HepG2 (cell line): ENCODE data around the gene VSTM1. TPM values are rescaled to one million over a fixed set of nuclear protein-coding genes. Genes with fewer than 3 reads are reported as not detected.
"Not testable (repeated sequence)": the region's sequence is repeated elsewhere in the genome, so short reads cannot be mapped to it uniquely, and the experiment has no call there.

Experiments used
- ATAC-seq: fragments of 200-7000 bp; cut with Tn5 transposase; 3 replicates; pipeline ENCODE4 v1.9.1; 2020; ENCODE audit warnings: mild to moderate bottlenecking, moderate library complexity
- BruUV-seq: library from RNA; stranded (reverse); fragments of 400-500 nt; replicated peaks from 2 replicates; lab custom pipeline; 2021; lab: Mats Ljungman, UMichigan
- CTCF ChIA-PET: fragments of 300-600 bp; formaldehyde crosslinking; extraction: SDS; loops from one replicate; lab custom pipeline; 2021; ENCODE audit warnings: low total read pairs, inconsistent platforms, low intra/inter-chr PET ratio; lab: Yijun Ruan, JAX
- POLR2A ChIA-PET: fragments of 350-600 bp; sonication (Branson Sonifier 250); formaldehyde crosslinking; loops from one replicate; lab custom pipeline; 2020; ENCODE audit warnings: antibody characterized with exemption, inconsistent platforms; lab: Yijun Ruan, JAX
- DNase-seq: peaks from one replicate; pipeline ENCODE4 v3.0.0-alpha.2; 2015; ENCODE audit warnings: low spot score
- FAIRE-seq: peaks from 3 replicates; lab custom pipeline; 2011; peaks lifted over from hg19 to GRCh38; lab: Jason Lieb, UNC
- H2AFZ ChIP-seq: one replicate; pipeline ENCODE4 v1.6.1; 2011; ENCODE audit warnings: low read length, inconsistent platforms
- H3K27ac ChIP-seq: fragments of 300-600 bp; 3 replicates; pipeline ENCODE4 v1.8.0; 2011; ENCODE audit warnings: mixed run types, mild to moderate bottlenecking, mixed read lengths, low read length, inconsistent platforms; ENCODE audit not compliant: insufficient read depth; ENCODE audit errors: extremely low read length
- H3K27me3 ChIP-seq, 2 experiments: fragments of 200-600 bp in 1 of 2; 2 replicates in 1 of 2; 3 replicates in 1 of 2; pipeline versions ENCODE4 v1.6.0 to v1.8.0; 2011; ENCODE audit warnings: low read length in 2 of 2, mild to moderate bottlenecking in 2 of 2, moderate library complexity in 2 of 2, inconsistent platforms in 1 of 2; ENCODE audit not compliant: insufficient read depth in 2 of 2, control insufficient read depth in 1 of 2
- H3K36me3 ChIP-seq, 2 experiments: fragments of 200-600 bp in 1 of 2; replicated peaks in 1 of 2; 2 replicates in 1 of 2; 3 replicates in 1 of 2; pipeline versions ENCODE4 v1.5.1 to v1.8.0; 2011; ENCODE audit warnings: low read length in 2 of 2, inconsistent platforms in 1 of 2; ENCODE audit not compliant: insufficient read depth in 2 of 2, control insufficient read depth in 1 of 2
- H3K4me1 ChIP-seq: 2 replicates; pipeline ENCODE4 v1.5.1; 2012; ENCODE audit warnings: low read length, inconsistent platforms; ENCODE audit not compliant: insufficient read depth
- H3K4me2 ChIP-seq: 2 replicates; pipeline ENCODE4 v1.6.0; 2011; ENCODE audit warnings: low read depth, low read length, inconsistent platforms
- H3K4me3 ChIP-seq, 3 experiments: fragments of 200-600 bp in 1 of 3; sonication (generic), shearing (Covaris generic) in 1 of 3; replicated peaks in 1 of 3; 2 replicates each; pipeline ENCODE4 v1.5.1; 2011 to 2016; ENCODE audit warnings: low read length in 3 of 3, inconsistent platforms in 2 of 3, low read depth in 2 of 3, mild to moderate bottlenecking in 2 of 3, control low read depth in 1 of 3, mixed read lengths in 1 of 3; ENCODE audit not compliant: insufficient read depth in 1 of 3
- H3K79me2 ChIP-seq: one replicate; pipeline ENCODE4 v1.6.1; 2011; ENCODE audit warnings: low read length, inconsistent platforms; ENCODE audit not compliant: insufficient read depth
- H3K9ac ChIP-seq: 2 replicates; pipeline ENCODE4 v1.6.0; 2011; ENCODE audit warnings: mild to moderate bottlenecking, low read depth, low read length, inconsistent platforms; ENCODE audit not compliant: insufficient read depth
- H3K9me3 ChIP-seq: 2 replicates; pipeline ENCODE4 v1.5.1; 2012; ENCODE audit warnings: mild to moderate bottlenecking, low read length
- H4K20me1 ChIP-seq: 2 replicates; pipeline ENCODE4 v1.6.0; 2011; ENCODE audit warnings: inconsistent platforms, mild to moderate bottlenecking, low read length, moderate library complexity; ENCODE audit not compliant: insufficient read depth
- FOSL1 ChIP-seq: sonication (generic); formaldehyde crosslinking; IDR thresholded peaks from 2 replicates; pipeline ENCODE4 v1.9.0; 2021; ENCODE audit warnings: missing genetic modification reagents, borderline replicate concordance
- JUN ChIP-seq: sonication (generic); formaldehyde crosslinking; IDR thresholded peaks from 2 replicates; pipeline ENCODE4 v1.4.0; 2020; ENCODE audit warnings: mild to moderate bottlenecking, missing genetic modification reagents
- KLF12 ChIP-seq: sonication (generic); formaldehyde crosslinking; IDR thresholded peaks from 2 replicates; pipeline ENCODE4 v1.4.0; 2020; ENCODE audit warnings: missing genetic modification reagents, borderline replicate concordance
- NCOR1 ChIP-seq: fragments of 200-600 bp; sonication (generic); IDR thresholded peaks from 2 replicates; pipeline ENCODE4 v1.7.0; 2017; ENCODE audit warnings: antibody characterized with exemption, low read length, borderline replicate concordance
- NFKB2 ChIP-seq: sonication (generic); formaldehyde crosslinking; IDR thresholded peaks from 2 replicates; pipeline ENCODE4 v1.4.0; 2020; ENCODE audit warnings: missing genetic modification reagents, borderline replicate concordance
- NKX3-1 ChIP-seq: sonication (generic); formaldehyde crosslinking; IDR thresholded peaks from 2 replicates; pipeline ENCODE4 v1.5.0; 2020; ENCODE audit warnings: missing genetic modification reagents
- SSRP1 ChIP-seq: IDR thresholded peaks from 2 replicates; pipeline ENCODE4 v1.6.1; 2016; ENCODE audit warnings: control low read depth
- TCF12 ChIP-seq, 2 experiments: fragments of 450-650 bp in 1 of 2; sonication (generic) in 1 of 2; formaldehyde crosslinking in 1 of 2; IDR thresholded peaks; 2 replicates each; pipeline versions ENCODE4 v1.6.1 to v1.8.0; 2017 to 2022; ENCODE audit warnings: antibody characterized with exemption in 1 of 2, mild to moderate bottlenecking in 1 of 2, missing genetic modification reagents in 1 of 2, moderate library complexity in 1 of 2
- ZMAT3 ChIP-seq: sonication (generic); formaldehyde crosslinking; conservative IDR thresholded peaks from 2 replicates; pipeline ENCODE4 v1.7.0; 2021; ENCODE audit warnings: missing genetic modification reagents
- ZNF253 ChIP-seq: sonication (generic); formaldehyde crosslinking; IDR thresholded peaks from 2 replicates; pipeline ENCODE4 v1.8.0; 2022; ENCODE audit warnings: mild to moderate bottlenecking, missing genetic modification reagents, borderline replicate concordance
- ZNF557 ChIP-seq: sonication (generic); formaldehyde crosslinking; IDR thresholded peaks from 2 replicates; pipeline ENCODE4 v1.4.0; 2020; ENCODE audit warnings: missing genetic modification reagents
- ZNF569 ChIP-seq: sonication (generic); formaldehyde crosslinking; IDR thresholded peaks from 2 replicates; pipeline ENCODE4 v1.5.0; 2020; ENCODE audit warnings: mild to moderate bottlenecking, missing genetic modification reagents, moderate library complexity, borderline replicate concordance
- ZNF709 ChIP-seq: sonication (generic); formaldehyde crosslinking; IDR thresholded peaks from 2 replicates; pipeline ENCODE4 v1.5.0; 2020; ENCODE audit warnings: mild to moderate bottlenecking, missing genetic modification reagents
- ZSCAN22 ChIP-seq: sonication (generic); formaldehyde crosslinking; IDR thresholded peaks from 2 replicates; pipeline ENCODE4 v1.4.0; 2020; ENCODE audit warnings: mild to moderate bottlenecking, missing genetic modification reagents
- ZZZ3 ChIP-seq: sonication (generic); formaldehyde crosslinking; IDR thresholded peaks from 2 replicates; pipeline ENCODE4 v1.4.0; 2020; ENCODE audit warnings: missing genetic modification reagents, mild to moderate bottlenecking, borderline replicate concordance
- WGBS: methylation state at CpG from one replicate; pipeline ENCODE4 v1.1.6; 2017; ENCODE audit warnings: low lambda C conversion rate; 5-methylcytosine and 5-hydroxymethylcytosine counted together
- in situ Hi-C: cut with HindIII; loops from 2 replicates; pipeline ENCODE4 v1.10.0; 2017; ENCODE audit warnings: low pct_unique_long_range_greater_than_20kb; ENCODE audit not compliant: extremely low pct_ligation_motif_present
- intact Hi-C: fragments of 100-400 bp; cut with micrococcal nuclease; formaldehyde crosslinking; loops from one replicate; pipeline ENCODE4 v1.10.0; 2022; ENCODE audit not compliant: unreplicated experiment
- polyA plus RNA-seq, 8 experiments: library from polyadenylated mRNA; depleted of rRNA in 3 of 8; stranded (reverse) in 7 of 8; unstranded in 1 of 8; fragments of >200 nt; fragmentation: Illumina TruSeq in 4 of 8; extraction: Trizol in 4 of 8; gene quantifications; 2 replicates each; pipeline versions ENCODE4 v1.2.1 to v1.2.3, GENCODE V29; 2011 to 2016; ENCODE audit warnings: low read depth in 4 of 8, missing spikeins in 1 of 8, mixed read lengths in 1 of 8; ENCODE audit not compliant: insufficient read depth in 1 of 8
- total RNA-seq, 5 experiments: library from RNA; depleted of rRNA; stranded (reverse); fragments of >200 nt; fragmentation: Illumina TruSeq; extraction: Trizol; gene quantifications; 2 replicates each; pipeline ENCODE4 v1.2.3, GENCODE V29; 2016; ENCODE audit warnings: low read depth in 1 of 5
- TF ChIP-seq, protein P1 (sequence below): sonication (generic); formaldehyde crosslinking; IDR thresholded peaks from 2 replicates; pipeline ENCODE4 v1.8.0; 2022; ENCODE audit warnings: mild to moderate bottlenecking, missing genetic modification reagents

The VSTM1 gene
- total and polyA plus RNA-seq, 2 of the 13 experiments (the other 11 are each of a cell fraction or from before 2014, with no cell fraction given), result not detected

DNA sequence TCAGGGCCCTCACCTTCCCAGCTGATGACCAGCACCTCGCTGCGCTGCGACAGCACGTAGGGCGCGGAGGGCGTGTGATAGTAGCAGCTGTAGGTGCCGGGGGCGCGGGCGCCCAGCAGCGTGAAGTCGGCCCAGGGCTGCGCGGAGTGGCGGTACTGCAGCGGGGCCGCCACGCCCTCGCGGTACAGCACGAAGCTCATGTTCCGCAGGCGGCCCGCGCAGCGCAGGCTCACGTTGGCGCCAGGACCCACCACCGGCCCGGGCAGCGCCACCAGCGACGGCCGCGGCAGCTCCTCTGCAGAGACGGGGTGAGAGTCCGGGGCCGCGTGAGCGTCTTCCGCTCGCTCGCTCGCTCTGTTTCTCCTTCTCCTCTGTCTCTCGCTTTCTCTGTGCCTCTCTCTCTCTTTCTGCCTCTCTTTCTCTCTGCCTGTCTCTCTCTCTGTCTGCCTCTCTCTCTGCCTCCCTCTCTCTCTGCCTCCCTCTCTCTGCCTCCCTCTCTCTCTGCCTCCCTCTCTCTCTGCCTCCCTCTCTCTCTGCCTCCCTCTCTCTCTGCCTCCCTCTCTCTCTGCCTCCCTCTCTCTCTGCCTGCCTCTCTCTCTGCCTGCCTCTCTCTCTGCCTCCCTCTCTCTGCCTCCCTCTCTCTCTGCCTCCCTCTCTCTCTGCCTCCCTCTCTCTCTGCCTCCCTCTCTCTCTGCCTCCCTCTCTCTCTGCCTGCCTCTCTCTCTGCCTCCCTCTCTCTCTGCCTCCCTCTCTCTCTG, 32.3 kb upstream of the VSTM1 start (continued):
- TF ChIP-seq TCF12 (IDR thresholded peaks at IDR 0.05), result not testable (repeated sequence)
- TF ChIP-seq TCF12 (CRISPR knock-in tag; IDR thresholded peaks at IDR 0.05), result peak; percentile 54; the same call in 1 of the 2 replicates
- peak; percentile 19; the same call in 1 of the 2 replicates for TF ChIP-seq FOSL1 (CRISPR knock-in tag)
- TF ChIP-seq NKX3-1 (CRISPR knock-in tag), result peak; percentile 74; the same call in 1 of the 2 replicates
- peak; percentile 77; the same call in 1 of the 2 replicates for TF ChIP-seq NFKB2
- TF ChIP-seq, protein P1, sequence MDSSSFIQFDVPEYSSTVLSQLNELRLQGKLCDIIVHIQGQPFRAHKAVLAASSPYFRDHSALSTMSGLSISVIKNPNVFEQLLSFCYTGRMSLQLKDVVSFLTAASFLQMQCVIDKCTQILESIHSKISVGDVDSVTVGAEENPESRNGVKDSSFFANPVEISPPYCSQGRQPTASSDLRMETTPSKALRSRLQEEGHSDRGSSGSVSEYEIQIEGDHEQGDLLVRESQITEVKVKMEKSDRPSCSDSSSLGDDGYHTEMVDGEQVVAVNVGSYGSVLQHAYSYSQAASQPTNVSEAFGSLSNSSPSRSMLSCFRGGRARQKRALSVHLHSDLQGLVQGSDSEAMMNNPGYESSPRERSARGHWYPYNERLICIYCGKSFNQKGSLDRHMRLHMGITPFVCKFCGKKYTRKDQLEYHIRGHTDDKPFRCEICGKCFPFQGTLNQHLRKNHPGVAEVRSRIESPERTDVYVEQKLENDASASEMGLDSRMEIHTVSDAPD, result 0 out of 2 replicates have a peak, but pooled peaks have one; percentile 30
- TF ChIP-seq ZMAT3 (CRISPR knock-in tag), result peak; percentile 92
- TF ChIP-seq, all 625 proteins: peak for 145; not testable (repeated sequence) for 480

DNA sequence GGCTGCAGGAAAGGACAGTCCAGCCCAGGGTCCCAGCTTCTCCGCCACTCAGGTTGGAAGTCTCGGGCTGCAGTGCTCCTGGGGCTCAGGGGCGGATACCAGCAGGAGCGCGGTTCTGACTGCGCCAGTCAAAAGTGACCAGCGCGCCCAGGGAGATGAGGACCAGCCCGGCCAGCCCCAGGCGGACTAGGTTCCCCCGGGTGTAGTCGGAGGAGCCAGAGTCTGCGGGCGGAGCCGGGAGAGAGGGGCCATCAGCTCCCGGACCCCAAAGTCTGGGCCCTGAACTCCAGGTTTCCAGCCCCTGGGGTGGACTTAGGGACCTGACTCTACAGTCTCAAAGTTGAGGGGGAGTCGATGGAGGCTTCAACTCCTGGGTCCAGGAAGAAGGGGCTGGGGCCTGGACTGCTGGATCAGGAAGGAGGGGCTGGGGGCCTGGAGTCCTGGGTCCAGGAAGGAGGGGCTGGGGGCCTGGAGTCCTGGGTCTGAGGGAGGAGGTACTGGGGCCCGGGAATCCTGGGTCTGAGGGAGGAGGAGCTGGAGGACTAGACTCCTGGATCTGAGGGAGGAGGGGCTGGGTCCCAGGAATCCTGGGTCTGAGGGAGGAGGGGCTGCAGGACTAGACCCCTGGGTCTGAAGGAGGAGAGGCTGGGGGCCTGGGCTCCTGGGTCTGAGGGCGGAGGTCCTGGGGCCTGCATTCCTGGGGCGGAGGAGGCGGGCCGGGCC, 31.6 kb upstream of the VSTM1 start:
- ATAC-seq (no peak), FAIRE-seq (no peak), DNase-seq (no peak)
- 83% methylated on average over 14 of the region's 22 CpGs for WGBS
- H3K4me1 ChIP-seq, result peaks cover 18% of the 10 kb centered on the region
- H3K36me3 ChIP-seq, result no peaks in the 10 kb centered on the region
- H3K4me2 ChIP-seq, result peak overlapping the region; percentile 90
- in situ Hi-C loops (no loop called here), intact Hi-C loops (no loop called here)
- no peaks in the 10 kb centered on the region for H3K79me2 ChIP-seq
- H3K9me3 ChIP-seq, result no peaks in the 10 kb centered on the region
- H3K9ac ChIP-seq, result no peak overlapping the region
- H2AFZ ChIP-seq, result no peak overlapping the region
- ChIA-PET CTCF (no interaction called here), POLR2A (interaction anchor here (1.4 to 2.5 kb wide), 3 partner anchors 20 to 41 kb away, joined by 3 to 9 read pairs (median 5); partner anchors contain the start of genes CNOT3, PRPF31 and TFPT)
- H4K20me1 ChIP-seq, result no peaks in the 10 kb centered on the region
- no peak overlapping the region for H3K27ac ChIP-seq
- BruUV-seq, result no TSS peak
- H3K27me3 ChIP-seq, result peaks cover 0 to 16% of the 10 kb centered on the region in 2 experiments; a peak in 1 of 5 replicates
- peak overlapping the region in 2 of 3 experiments; percentile 31 to 66; a peak in 3 of 6 replicates for H3K4me3 ChIP-seq
- peak; percentile 88 for TF ChIP-seq ZSCAN22 (CRISPR knock-in tag)
- TF ChIP-seq ZNF569, result no peak
- no peak for TF ChIP-seq KLF12
- no peak for TF ChIP-seq NCOR1
- no peak for TF ChIP-seq ZZZ3 (CRISPR knock-in tag)
- no peak for TF ChIP-seq ZNF253 (CRISPR knock-in tag)
- no peak for TF ChIP-seq JUN
- TF ChIP-seq SSRP1 (CRISPR knock-in tag), result no peak
- no peak for TF ChIP-seq ZNF557 (CRISPR knock-in tag)
- 0 out of 2 replicates have a peak, but pooled peaks have one; percentile 8 for TF ChIP-seq ZNF709 (CRISPR knock-in tag)
